Loucy (cell line): ENCODE data around the gene ABCG1.

Experiments
- CTCF ChIP-seq: fragments of 200-600 bp; sonication (generic); conservative IDR thresholded peaks from 2 replicates; pipeline ENCODE4 v1.5.1; 2014; ENCODE audit warnings: mild to moderate bottlenecking, antibody characterized with exemption, low read length
- EZH2phosphoT487 ChIP-seq: fragments of 200-600 bp; IDR thresholded peaks from 2 replicates; pipeline ENCODE4 v1.6.1; 2018; ENCODE audit warnings: antibody characterized with exemption, mild to moderate bottlenecking, moderate library complexity, borderline replicate concordance

- TF ChIP-seq EZH2phosphoT487 (no peak), CTCF (no peak)
Observed at GRCh38 chr21:42218836-42219605, at the start of gene ABCG1.
